ENCODE measurements around the gene HRAS. TPM values are rescaled to one million over a fixed set of nuclear protein-coding genes. Genes with fewer than 3 reads are reported as not detected.
A peak's percentile ranks its signal among the peaks of the same experiment; 100 is the strongest.

HRAS gene
- total RNA-seq, 3 donors from 2014 or later, result 41.4 to 50.6 (median 50.1) TPM

GRCh38 chr11:515131-515530, 20.2 kb downstream of the HRAS start:
- intact Hi-C loops (cut with DNase I, micrococcal nuclease), result no loop called here
- no peak for ATAC-seq
- no peak for TF ChIP-seq CTCF (IDR thresholded peaks at IDR 0.05)
- Histone ChIP-seq H3K4me3 (no peak overlapping the region), H3K4me1 (ENCODE audit: low read depth) (peaks cover 4% of the 10 kb centered on the region), H3K36me3 (ENCODE audit: low read depth) (no peaks in the 10 kb centered on the region), H3K9me3 (peaks cover 3% of the 10 kb centered on the region)
- no peak for DNase-seq

GRCh38 chr11:514606-515005, 20.8 kb downstream of the HRAS start:
- H3K9me3 ChIP-seq, result peaks cover 3% of the 10 kb centered on the region
- TF ChIP-seq CTCF (IDR thresholded peaks at IDR 0.05), result no peak
- no peaks in the 10 kb centered on the region for H3K36me3 ChIP-seq (ENCODE audit: low read depth)
- intact Hi-C loops (cut with DNase I, micrococcal nuclease), result no loop called here
- H3K4me3 ChIP-seq, result no peak overlapping the region
- H3K4me1 ChIP-seq (ENCODE audit: low read depth), result peaks cover 4% of the 10 kb centered on the region
- DNase-seq, result no peak
- no peak for ATAC-seq

- DNase-seq, result no peak
- intact Hi-C loops (cut with DNase I, micrococcal nuclease), result no loop called here
- no peak overlapping the region for H3K4me3 ChIP-seq
- H3K36me3 ChIP-seq (ENCODE audit: low read depth), result no peaks in the 10 kb centered on the region
- no peak for TF ChIP-seq CTCF (IDR thresholded peaks at IDR 0.05)
- peaks cover 2% of the 10 kb centered on the region for H3K4me1 ChIP-seq (ENCODE audit: low read depth)
- peaks cover 3% of the 10 kb centered on the region for H3K9me3 ChIP-seq
- no peak for ATAC-seq
These were observed 22.4 kb downstream of the HRAS start for GRCh38 chr11:512761-513595.

- H3K4me1 ChIP-seq (ENCODE audit: low read depth), result peaks cover 22% of the 10 kb centered on the region
- intact Hi-C loops (cut with DNase I, micrococcal nuclease), result no loop called here
- no peak overlapping the region for H3K4me3 ChIP-seq
- DNase-seq (no peak), ATAC-seq (no peak)
- no peaks in the 10 kb centered on the region for H3K9me3 ChIP-seq
- TF ChIP-seq CTCF (IDR thresholded peaks at IDR 0.05), result no peak
- H3K36me3 ChIP-seq (ENCODE audit: low read depth), result no peaks in the 10 kb centered on the region
These were observed 26.4 kb downstream of the HRAS start for GRCh38 chr11:508956-509355.

GRCh38 chr11:507727-508515, 27.5 kb downstream of the HRAS start:
- ATAC-seq, result no peak
- no peaks in the 10 kb centered on the region for H3K9me3 ChIP-seq
- intact Hi-C loops (cut with DNase I, micrococcal nuclease), result no loop called here
- TF ChIP-seq CTCF (IDR thresholded peaks at IDR 0.05), result no peak
- H3K36me3 ChIP-seq (ENCODE audit: low read depth), result no peaks in the 10 kb centered on the region
- H3K4me1 ChIP-seq (ENCODE audit: low read depth), result peaks cover 31% of the 10 kb centered on the region
- peak in 1 of 3 donors; percentile 56 for DNase-seq
- H3K4me3 ChIP-seq, result peak overlapping the region; percentile 67

Data from mucosa of descending colon (tissue), 3 donors.